SW 1271 (cell line): ENCODE data around the gene RHOT2.
"Not testable (repeated sequence)": the region's sequence is repeated elsewhere in the genome, so short reads cannot be mapped to it uniquely, and the experiment has no call there.

Source experiments
- DNase-seq, 2 experiments: peaks; one replicate each; lab custom pipeline; 2025; lab: John Stamatoyannopoulos, UW

RHOT2 gene

DNA sequence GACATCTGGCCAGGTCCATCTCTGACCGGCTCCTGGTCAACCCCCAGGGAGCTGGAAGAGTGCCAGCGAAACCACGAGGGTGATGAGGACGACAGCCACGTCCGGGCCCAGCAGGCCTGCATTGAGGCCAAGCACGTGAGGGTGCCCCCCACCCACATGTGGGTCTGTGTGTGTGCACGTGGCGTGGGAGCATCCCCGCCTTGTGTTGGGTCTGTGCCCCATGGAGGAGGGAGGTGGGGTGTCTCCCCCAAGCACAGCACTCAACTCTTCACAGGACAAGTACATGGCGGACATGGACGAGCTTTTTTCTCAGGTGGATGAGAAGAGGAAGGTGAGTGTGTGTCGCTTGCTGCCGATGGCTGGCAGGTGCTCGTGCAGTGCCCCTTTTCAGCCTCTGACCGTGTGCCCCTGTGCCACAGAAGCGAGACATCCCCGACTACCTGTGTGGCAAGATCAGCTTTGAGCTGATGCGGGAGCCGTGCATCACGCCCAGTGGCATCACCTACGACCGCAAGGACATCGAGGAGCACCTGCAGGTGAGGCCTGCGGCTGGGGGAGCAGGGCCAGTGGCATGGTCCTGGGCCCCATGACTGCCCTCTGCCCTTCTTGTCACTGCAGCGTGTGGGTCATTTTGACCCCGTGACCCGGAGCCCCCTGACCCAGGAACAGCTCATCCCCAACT is 14.0 kb downstream of the RHOT2 start:
- peak in 1 of 2 experiments; percentile 5 for DNase-seq

DNA sequence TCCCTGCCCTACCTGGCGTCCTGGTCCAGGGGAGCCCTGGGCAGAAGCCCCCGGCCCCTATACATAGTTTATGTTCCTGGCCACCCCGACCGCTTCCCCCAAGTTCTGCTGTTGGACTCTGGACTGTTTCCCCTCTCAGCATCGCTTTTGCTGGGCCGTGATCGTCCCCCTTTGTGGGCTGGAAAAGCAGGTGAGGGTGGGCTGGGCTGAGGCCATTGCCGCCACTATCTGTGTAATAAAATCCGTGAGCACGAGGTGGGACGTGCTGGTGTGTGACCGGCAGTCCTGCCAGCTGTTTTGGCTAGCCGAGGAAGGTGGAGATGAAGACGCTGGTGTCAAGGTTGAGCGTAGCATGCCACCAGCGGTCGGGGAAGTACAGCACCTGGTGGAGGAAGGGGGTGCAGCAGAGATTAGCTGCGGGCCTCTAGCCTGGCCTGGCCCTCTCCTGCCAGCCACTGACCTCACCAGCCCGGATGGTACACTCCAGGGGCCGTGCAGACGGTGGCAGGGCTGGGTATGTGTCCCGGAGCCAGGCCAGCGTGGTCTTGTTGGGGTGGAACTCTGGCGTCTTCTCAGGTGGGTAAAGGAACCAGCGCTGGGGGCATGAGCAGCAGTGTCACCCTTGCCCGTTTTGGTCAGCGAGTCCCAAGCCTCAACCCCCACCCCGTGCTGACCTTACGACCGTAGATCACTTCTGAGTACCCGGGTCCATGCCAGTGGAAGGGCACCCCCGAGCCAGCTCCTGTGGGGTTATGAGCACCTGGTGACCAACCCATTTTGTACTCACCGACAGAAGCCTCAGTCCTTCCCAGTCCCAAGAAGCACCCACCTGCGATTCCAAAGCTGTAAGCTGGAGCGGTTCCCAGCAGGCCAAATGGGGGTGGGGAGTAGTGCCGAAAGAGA is 14.8 kb downstream of the RHOT2 start:
- DNase-seq = no peak

DNA sequence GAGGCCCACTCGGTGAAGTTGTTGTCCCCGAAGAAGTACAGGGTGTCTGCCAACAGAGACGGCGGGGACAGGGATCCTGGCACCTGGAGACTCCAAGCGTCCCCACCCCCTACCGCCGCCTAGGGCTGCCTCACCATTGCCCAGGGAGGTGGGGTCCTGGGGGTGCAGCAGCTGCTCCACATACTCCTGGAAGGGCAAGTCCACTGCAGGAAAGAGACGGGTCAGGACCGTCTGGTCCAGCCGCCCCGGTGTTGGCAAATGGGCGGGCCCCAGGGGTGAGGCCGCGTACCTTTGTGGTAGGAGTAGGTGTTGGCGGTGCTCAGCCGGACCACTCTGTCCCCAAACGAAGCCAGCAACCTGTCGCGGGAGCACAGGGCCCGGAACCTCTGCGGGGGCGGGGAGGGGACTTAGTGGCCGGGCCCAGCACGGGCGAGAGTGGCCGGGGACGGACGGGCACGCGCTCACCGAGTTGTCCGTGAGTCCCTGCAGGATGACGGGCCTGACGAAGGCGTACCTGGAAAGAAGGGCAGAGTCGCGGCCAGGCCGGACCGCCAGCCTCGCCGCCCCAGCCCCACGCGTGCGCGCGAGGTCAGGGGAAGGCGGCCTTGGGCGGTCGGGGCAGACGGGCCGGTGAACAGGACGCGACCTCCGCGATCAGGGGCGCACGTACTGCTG is 15.6 kb downstream of the RHOT2 start:
- DNase-seq = no peak

DNA sequence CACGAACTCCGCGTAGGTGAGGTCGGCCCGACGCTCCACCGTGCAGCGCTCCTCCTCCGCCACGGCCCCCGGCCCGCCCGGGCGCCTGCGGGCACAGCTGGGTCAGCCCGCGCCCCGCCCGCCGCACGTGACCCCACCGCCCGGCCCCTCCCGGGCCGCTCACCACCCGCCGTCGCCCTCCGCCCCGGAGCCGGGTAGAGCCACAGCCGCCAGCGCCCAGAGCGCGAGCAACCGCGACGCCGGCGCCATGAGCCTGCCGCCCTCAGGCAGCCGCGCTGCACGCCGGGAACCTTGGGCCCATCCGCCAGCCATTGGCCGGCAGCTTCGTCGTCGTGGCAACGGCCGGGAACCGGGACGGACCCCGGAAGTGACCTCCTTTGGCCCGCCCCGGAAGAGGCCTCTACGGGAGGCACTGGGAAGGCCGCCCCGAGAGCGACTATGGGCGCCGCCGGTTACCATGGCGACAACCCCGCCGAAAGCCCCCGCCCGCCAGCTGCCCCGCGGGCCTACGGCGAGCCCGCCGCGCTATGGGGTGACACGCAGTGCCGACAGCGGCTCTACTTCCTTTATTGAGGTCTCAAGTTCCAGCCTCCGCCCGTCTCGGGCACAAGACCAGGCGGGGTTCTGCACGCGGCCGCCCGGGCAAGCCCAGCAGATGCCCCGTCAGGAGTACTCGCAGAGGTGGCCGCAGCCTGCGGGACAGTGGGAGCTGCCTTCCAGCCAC is 16.3 kb downstream of the RHOT2 start, which contains the start of gene JMJD8:
TSS of gene JMJD8 (minus strand) at position 264 of the 724 bp plus-strand sequence. CDS start at position 249, 15 bp downstream.
- DNase-seq = peak; percentile 70 to 80

DNA sequence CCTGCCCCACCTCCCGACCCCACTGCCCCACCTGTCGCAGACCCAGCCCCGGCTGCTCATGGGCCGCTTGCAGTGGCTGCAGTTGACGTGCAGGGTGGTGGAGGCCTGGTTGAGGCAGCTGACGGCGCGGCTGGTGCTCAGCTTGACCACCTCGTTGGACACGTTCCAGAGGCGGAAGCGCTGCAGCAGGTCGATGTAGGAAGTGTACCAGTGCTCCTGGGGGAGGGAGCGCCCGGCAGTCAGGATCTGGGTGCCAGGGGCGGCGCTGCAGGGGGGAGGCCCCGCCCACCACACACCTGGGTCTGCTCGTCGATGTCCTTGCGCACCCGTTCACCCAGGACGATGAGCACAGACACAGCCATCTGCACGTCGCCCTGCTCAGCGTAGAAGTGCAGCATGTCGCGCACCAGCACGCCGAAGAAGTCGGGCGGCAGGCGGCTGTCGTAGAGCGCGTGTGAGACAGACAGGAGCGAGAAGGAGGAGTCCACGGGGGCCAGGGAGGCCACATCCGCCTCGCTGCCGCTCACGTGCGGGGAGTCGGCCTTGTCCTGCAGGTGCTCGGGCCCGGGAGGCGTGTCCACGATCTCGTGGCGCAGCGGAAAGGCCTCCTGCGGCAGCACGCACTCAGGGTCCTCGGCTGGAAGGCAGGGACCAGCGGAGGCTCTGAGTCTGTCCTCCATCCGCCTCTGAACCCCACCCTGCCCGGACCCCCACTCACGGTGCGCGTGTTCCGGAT is 17.2 kb downstream of the RHOT2 start:
- DNase-seq = no peak

DNA sequence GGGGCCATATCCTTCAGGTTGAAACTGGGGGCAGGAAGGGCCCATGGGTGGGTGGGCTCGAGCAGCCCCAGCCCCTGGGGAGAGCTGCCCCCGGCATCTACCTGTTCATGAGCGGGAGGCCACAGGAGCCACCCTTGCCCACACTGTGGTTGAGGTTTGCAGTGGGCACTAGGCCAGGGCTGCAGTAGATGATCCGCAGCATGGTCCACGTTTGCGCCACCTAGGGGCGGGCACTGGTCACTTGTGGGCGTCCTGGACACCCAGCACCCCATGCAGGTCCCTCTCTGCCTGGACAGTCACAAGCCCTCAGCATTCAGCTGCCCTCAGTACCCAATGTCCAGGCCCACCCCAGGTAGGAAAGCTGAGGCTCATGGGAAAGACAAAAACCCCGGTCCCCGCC is 18.0 kb downstream of the RHOT2 start:
- peak in 1 of 2 experiments; percentile 20 for DNase-seq

DNA sequence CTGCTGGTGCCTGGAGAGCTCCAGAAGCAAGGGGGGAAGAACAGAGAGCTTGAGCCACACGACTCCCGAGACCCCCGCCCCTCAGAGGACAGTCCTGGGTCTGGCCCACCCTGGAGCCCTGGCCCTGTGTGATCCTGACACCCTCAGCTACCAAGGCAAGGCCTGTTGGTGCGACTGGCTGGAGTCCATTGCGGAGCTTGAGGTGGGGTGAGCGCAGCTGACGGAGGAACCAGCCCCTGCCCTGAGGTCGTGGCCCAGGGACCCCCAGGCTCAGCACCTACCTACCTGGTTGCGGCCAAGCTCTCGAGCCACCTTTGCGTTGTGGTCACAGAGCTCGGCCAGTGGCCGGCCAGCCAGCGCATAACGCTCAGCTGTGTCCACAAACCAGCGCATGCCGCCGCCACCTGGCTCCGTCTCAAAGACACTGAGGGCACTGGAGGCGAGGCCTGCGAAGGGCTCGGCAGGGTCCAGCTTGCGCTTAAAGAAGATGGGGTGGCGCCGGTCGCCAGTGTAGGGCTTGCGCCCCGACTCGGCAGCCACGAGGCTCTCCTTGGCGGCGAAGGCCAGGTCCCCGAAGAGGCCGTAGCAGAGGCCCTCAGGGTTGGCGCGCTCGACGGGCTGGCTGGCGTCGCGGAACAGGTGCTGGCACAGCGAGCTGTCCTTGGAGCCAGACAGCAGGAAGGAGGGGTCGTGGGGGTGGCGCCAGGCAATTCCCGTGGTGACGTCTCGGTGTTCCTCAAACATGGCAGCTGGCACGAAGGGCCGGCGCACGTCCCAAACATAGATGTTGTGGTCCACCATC is 18.7 kb downstream of the RHOT2 start:
- DNase-seq = no peak

- DNase-seq = no peak
Measured at GRCh38 chr16:687499-687898, 19.6 kb downstream of the RHOT2 start.

DNA sequence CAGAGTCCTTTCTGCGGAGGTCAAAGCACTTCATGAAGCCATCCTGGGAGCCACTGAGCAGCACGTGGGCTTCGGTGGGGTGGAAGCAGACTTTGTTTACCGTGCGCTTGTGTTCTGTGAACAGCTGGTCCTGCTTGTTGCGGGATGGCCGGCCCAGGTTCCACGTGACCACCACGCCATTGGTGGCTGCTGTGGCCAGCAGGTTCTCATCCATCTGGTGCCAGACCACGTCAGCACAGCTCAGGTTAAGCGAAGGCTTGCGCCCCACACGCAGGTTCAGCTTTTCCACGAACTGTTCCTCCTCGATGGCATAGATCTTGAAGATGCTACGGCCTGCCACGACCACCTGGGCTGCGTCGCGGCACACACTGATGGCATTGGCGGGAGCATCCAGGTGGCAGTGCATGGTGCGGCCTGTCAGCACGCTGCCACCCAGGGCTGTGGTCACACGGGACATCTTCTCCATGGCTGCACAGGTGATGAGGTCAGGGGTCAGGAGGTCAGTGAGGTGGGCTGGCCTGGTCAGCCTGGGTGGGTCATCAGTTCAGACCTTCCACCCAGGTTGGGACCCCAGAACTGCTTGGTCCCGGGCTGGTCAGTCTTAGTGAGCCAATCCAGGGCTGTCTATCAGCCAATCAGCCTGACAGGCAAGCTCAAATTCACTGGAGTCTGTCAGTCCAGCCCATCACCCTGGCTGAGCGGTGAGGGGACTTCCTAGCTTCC is 21.4 kb downstream of the RHOT2 start:
- DNase-seq = no peak

GRCh38 chr16:691242-691641 is 23.3 kb downstream of the RHOT2 start:
- DNase-seq = not testable (repeated sequence)

DNA sequence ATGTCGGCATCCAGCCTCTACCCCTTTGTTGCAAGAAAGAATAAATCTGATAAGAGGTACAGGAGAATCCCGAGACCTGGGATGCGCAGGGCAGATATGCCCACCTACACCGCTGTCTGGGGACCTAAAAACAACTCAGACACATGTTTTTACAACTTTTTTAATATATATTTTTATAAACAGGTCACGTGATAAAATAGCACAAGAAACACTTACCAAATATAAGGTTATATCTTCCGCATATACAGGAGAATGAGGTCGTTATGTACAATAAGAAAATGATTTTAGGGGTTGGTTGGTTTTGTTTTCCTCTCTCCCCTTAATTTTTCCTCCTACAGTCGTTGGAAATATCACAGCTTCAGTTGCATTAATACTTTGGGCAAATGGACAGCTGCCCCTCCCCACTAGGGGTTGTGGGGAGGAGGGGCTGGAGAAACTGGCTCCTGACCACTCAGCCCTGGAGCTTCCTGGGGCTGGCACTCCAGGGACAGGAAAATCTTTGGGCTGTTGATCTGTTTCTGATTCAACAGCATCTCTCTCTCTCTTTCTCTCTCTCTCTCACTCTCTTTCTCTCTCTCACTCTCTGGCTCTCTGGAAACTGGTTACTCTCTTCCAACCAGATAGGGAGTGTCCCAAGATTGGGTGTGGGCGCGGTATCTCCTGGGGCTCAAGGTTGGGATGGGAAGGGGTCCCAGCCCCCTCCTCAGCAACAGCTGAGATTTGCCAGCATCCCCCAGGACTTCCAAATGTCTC is 24.6 kb downstream of the RHOT2 start:
- DNase-seq = no peak

- no peak for DNase-seq
Measured at GRCh38 chr16:693364-693763, 25.4 kb downstream of the RHOT2 start.

- no peak for DNase-seq
Measured at GRCh38 chr16:693766-694165, 25.8 kb downstream of the RHOT2 start.

DNA sequence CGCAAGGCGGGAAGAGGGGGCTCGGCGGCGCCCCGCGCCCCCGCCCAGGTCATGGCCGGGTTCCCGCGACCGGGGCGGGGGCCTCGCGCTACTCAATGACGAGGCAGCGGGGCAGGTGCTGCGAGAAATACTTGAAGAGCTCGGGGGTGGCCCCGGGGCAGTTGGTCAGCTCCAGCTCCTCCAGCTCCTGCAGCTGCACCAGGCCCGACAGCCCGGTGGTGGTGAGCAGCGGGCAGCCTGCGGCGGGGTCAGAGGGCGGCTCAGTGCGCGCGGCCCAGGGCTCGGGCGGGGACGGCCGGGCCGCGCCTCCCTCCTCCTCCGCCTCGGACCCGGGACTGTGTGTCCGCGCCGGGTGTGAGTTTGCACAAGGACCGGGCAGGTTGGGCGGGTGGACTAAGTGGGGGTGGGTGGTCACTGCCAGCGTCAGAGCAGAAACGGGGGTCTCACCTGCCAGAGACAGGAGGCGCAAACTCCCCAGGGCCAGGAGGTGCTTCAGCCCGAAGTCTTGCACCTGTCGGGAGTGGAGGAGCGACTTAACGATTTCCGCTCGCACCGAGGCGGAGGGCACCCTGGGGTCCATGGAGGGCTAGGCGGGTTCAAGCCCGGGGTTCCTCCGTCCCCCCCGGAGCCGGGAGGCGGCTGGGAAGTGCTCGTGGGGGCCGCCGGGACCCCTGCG is 26.4 kb downstream of the RHOT2 start:
- no peak for DNase-seq

- DNase-seq = no peak
Measured at GRCh38 chr16:694863-695354, 27.0 kb downstream of the RHOT2 start.

DNA sequence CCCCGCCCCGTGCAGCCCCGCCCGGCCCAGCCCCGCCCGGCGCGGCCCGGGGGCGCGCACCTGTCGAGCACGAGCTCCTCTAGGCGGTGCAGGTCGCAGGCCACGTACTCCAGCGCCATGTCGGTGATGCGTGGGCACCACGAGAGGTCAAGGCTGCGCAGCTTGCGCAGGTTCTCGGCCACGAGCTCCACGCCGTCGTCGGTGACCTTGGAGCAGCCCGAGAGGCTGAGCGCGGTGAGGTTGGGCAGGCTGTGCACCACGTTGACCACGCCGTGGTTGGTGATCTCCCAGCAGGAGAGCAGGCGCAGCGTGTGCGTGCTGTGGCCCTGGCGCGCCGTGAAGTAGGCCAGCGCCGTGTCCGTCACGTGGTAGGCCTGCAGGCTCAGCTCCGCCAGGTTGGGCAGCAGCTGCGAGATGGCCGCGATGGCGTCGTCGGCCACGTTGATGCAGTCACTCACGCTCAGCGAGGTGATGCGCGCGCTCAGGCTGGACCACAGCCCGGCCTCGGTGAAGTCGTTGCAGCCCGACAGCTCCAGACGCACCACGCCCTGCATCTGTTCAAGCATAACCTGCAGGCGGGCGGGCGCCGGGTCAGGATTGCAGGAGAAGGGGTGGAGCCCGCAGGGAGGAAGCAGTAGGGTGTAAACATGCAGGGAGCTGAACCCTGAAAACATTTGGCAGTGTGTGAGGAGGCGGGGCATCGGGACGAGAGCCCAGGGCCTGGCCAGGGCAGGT is 27.6 kb downstream of the RHOT2 start:
- DNase-seq = no peak

DNA sequence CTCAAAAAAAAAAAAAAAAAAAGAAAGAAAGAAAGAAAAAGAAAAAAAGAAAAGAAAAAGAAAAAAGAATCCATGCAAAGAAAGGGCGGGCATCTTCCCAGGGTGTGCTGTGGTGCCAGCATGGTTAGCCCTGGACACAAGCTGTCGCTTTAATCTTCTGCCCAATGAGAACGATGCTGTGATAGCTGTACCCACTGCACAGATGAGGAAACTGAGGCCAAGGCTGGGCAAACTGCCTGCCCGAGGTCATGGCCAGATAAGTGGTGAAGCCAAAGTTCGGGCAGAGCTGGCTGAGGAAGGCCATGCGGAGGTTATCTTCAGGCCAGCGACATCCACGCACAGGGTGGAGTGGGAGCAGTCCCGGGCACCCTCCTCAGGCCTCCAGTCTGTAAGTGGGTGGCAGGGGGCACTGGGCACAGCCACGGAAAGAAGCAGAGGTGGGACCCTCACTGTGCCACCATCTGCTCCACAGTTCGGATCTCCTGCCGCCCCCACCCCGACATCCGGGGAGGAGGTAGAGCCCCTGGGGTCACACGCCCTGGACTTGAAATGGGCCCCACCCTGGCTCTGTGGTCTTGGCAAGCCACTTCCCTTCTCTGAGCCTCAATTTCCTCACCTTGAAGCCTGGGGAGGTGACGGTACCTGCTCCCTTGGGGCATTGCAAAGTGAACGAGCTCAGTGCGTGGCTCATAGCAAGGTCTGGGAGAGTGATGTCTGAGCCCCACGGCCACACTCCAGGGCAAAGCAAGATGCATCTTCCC is 31.2 kb downstream of the RHOT2 start:
- DNase-seq = no peak
